OCI-LY1 (cell line): ENCODE measurements around the gene ALKBH2.

ENCODE experiments used
- H2AFZ ChIP-seq: fragments of 200-600 bp; sonication (generic), shearing (Covaris generic); 2 replicates; pipeline ENCODE4 v1.6.0; 2014; ENCODE audit warnings: antibody characterized with exemption, mild to moderate bottlenecking, low read length
- H3F3A ChIP-seq: fragments of 200-600 bp; sonication (generic), shearing (Covaris generic); 2 replicates; pipeline ENCODE4 v1.6.0; 2014; ENCODE audit warnings: mild to moderate bottlenecking, antibody characterized with exemption, low read length, moderate library complexity; ENCODE audit not compliant: insufficient read depth
- H3K27ac ChIP-seq: fragments of 200-600 bp; sonication (generic); 2 replicates; pipeline ENCODE4 v1.5.1; 2014; ENCODE audit warnings: low read length, mixed run types, mild to moderate bottlenecking, low read depth; ENCODE audit not compliant: poor library complexity, severe bottlenecking
- H3K27me3 ChIP-seq: fragments of 200-600 bp; sonication (generic); 2 replicates; pipeline ENCODE4 v1.6.0; 2014; ENCODE audit warnings: antibody characterized with exemption, mild to moderate bottlenecking, low read length, moderate library complexity; ENCODE audit not compliant: insufficient read depth
- H3K36me3 ChIP-seq: fragments of 200-600 bp; sonication (generic); 2 replicates; pipeline ENCODE4 v1.6.1; 2014; ENCODE audit warnings: mild to moderate bottlenecking, antibody characterized with exemption, low read length, moderate library complexity, mixed read lengths; ENCODE audit not compliant: insufficient read depth
- H3K4me1 ChIP-seq: fragments of 200-600 bp; sonication (generic); 2 replicates; pipeline ENCODE4 v1.5.1; 2014; ENCODE audit warnings: mild to moderate bottlenecking, low read length, moderate library complexity; ENCODE audit not compliant: insufficient read depth, severe bottlenecking
- H3K4me2 ChIP-seq: fragments of 200-600 bp; sonication (generic), shearing (Covaris generic); 2 replicates; pipeline ENCODE4 v1.6.1; 2014; ENCODE audit warnings: low read length
- H3K4me3 ChIP-seq: fragments of 200-600 bp; sonication (generic); 2 replicates; pipeline ENCODE4 v1.5.1; 2014; ENCODE audit warnings: low read length, low read depth, mild to moderate bottlenecking, mixed read lengths; ENCODE audit not compliant: poor library complexity, severe bottlenecking
- H3K79me2 ChIP-seq: fragments of 200-600 bp; shearing (Covaris generic); 2 replicates; pipeline ENCODE4 v1.6.1; 2016; ENCODE audit warnings: mixed run types, low read length, mixed read lengths; ENCODE audit not compliant: insufficient read depth
- H3K9ac ChIP-seq: fragments of 200-600 bp; sonication (generic), shearing (Covaris generic); 2 replicates; pipeline ENCODE4 v1.6.1; 2014; ENCODE audit warnings: mild to moderate bottlenecking, low read length, mixed read lengths
- H3K9me2 ChIP-seq: fragments of 200-600 bp; sonication (generic), shearing (Covaris generic); 2 replicates; pipeline ENCODE4 v1.6.1; 2014; ENCODE audit warnings: low read depth, mild to moderate bottlenecking, low read length, mixed read lengths
- H3K9me3 ChIP-seq: fragments of 200-600 bp; shearing (Covaris generic); 2 replicates; pipeline ENCODE4 v1.6.1; 2014; ENCODE audit warnings: low read length, mixed read lengths
- H4K20me1 ChIP-seq: fragments of 200-600 bp; sonication (generic), shearing (Covaris generic); 2 replicates; pipeline ENCODE4 v1.6.0; 2016; ENCODE audit warnings: mild to moderate bottlenecking, low read length; ENCODE audit not compliant: insufficient read depth
- EZH2 ChIP-seq: fragments of 200-600 bp; sonication (generic), shearing (Covaris generic); IDR thresholded peaks from 2 replicates; pipeline ENCODE4 v1.8.0; 2017; ENCODE audit warnings: borderline replicate concordance, mixed run types, mild to moderate bottlenecking, antibody characterized with exemption, low read length, moderate library complexity, mixed read lengths
- TF ChIP-seq, protein P1 (sequence below): fragments of 200-600 bp; sonication (generic), shearing (Covaris generic); IDR thresholded peaks from 2 replicates; pipeline ENCODE4 v1.5.1; 2017; ENCODE audit warnings: mild to moderate bottlenecking, antibody characterized with exemption, low read length, moderate library complexity, mixed read lengths

ALKBH2 gene

DNA sequence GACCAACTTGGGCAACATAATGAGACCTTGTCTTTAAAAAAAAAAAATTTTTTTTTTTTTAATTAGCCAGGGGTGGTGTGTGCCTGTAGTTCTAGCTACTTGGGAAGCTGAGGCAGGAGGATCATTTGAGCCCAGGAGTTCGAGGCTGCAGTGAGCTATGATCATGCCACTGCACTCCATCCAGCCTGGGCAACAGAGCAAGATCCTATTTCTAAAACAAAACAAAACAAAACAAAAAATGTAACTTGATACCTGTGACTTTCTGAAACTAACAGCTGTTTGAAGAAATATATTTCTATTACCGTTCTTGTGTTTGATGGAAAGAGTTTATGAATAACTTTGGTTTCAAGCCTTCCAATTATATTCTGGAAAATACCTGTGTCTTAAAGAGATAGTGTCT, 21.4 kb upstream of the ALKBH2 start:
- Histone ChIP-seq H3K27ac (no peak overlapping the region), H3K4me1 (no peaks in the 10 kb centered on the region), H2AFZ (no peak overlapping the region), H3K79me2 (no peaks in the 10 kb centered on the region), H3F3A (no peaks in the 10 kb centered on the region), H3K9ac (no peak overlapping the region), H3K4me3 (no peak overlapping the region), H3K9me3 (no peaks in the 10 kb centered on the region), H3K36me3 (peaks cover 3% of the 10 kb centered on the region; the same call in 1 of the 2 replicates), H3K27me3 (no peaks in the 10 kb centered on the region), H4K20me1 (no peaks in the 10 kb centered on the region), H3K9me2 (no peaks in the 10 kb centered on the region), H3K4me2 (no peak overlapping the region)
- no peak for TF ChIP-seq EZH2
- TF ChIP-seq, protein P1, sequence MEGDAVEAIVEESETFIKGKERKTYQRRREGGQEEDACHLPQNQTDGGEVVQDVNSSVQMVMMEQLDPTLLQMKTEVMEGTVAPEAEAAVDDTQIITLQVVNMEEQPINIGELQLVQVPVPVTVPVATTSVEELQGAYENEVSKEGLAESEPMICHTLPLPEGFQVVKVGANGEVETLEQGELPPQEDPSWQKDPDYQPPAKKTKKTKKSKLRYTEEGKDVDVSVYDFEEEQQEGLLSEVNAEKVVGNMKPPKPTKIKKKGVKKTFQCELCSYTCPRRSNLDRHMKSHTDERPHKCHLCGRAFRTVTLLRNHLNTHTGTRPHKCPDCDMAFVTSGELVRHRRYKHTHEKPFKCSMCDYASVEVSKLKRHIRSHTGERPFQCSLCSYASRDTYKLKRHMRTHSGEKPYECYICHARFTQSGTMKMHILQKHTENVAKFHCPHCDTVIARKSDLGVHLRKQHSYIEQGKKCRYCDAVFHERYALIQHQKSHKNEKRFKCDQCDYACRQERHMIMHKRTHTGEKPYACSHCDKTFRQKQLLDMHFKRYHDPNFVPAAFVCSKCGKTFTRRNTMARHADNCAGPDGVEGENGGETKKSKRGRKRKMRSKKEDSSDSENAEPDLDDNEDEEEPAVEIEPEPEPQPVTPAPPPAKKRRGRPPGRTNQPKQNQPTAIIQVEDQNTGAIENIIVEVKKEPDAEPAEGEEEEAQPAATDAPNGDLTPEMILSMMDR, result no peak

DNA sequence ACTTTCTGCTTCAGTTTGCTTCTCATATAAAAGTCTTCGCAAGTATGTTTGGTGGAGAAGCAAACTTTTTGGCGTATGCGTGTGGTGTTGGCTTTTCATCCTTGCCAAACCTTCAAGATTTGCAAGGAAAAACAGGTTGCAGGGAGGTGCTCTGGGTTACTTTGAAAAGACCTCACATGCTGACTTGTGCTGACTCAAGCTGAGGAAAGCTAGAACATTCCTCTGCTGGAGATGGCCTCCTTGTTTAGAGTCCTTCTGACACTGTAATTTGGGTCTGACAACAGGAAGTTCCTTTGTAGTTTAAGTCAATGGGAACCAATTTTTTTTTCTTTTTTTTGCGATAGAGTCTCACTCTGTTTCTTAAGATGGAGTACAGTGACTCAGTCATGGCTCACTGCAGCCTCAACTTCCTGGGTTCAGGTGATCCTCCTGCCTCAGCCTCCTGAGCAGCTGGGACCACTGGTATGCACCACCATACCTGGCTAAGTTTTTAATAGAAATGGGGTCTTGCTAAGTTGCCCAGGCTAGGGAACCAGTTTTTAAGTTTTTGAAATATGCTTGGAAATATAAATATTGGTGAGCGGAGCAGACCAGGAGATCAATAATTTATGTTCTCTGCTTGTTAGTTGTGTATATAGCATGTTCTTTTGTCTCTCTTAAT, 20.5 kb upstream of the ALKBH2 start:
- H3K4me1 ChIP-seq, result no peaks in the 10 kb centered on the region
- H3K27ac ChIP-seq, result no peak overlapping the region
- no peaks in the 10 kb centered on the region for H3F3A ChIP-seq
- H3K9me2 ChIP-seq, result no peaks in the 10 kb centered on the region
- H3K4me2 ChIP-seq, result no peak overlapping the region
- no peaks in the 10 kb centered on the region for H3K27me3 ChIP-seq
- no peaks in the 10 kb centered on the region for H3K79me2 ChIP-seq
- TF ChIP-seq EZH2, result no peak
- TF ChIP-seq, protein P1, result no peak
- no peak overlapping the region for H3K4me3 ChIP-seq
- H3K36me3 ChIP-seq, result peaks cover 7% of the 10 kb centered on the region
- H3K9me3 ChIP-seq, result no peaks in the 10 kb centered on the region
- no peak overlapping the region for H2AFZ ChIP-seq
- H3K9ac ChIP-seq, result no peak overlapping the region
- H4K20me1 ChIP-seq, result no peaks in the 10 kb centered on the region

DNA sequence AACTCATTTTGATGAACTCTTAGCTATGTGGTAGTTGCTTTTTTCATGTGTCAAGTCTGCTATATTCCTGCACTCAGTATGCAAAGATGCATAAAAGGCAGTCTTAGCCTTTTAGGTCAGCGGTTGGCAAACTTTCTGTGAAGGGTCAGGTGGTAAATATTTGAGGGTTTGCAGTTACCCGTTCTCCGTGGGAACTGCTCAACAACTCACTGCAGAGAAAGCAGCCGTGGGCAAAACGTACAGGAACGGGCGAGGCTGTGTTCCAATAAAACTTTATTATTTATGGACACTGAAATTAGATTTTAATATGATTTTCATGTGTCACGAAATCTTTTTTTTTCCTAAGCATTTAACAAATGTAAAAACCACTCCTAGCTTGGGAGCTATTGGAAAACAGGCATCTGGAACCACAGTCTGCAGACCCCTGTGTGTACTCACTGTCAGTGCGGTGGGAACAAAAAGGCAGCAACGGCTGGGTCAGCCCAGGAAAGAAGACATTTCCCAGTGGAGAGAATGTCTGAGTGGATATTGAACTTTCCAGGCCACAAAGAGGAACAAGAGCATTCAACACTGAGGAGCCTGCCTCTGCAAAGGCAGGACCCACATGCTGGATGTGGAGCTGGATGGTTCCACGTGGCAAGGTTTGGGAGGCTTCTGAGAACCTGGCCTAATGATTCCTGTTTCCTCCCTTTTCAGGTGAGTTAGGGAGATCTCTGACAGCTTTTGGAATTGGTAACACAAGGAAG, 19.6 kb upstream of the ALKBH2 start:
- Histone ChIP-seq H3K4me3 (no peak overlapping the region), H3K36me3 (peaks cover 9% of the 10 kb centered on the region), H2AFZ (no peak overlapping the region), H3K79me2 (no peaks in the 10 kb centered on the region), H3K27me3 (no peaks in the 10 kb centered on the region), H4K20me1 (no peaks in the 10 kb centered on the region), H3F3A (no peaks in the 10 kb centered on the region), H3K4me2 (no peak overlapping the region), H3K27ac (no peak overlapping the region), H3K9me2 (no peaks in the 10 kb centered on the region), H3K4me1 (no peaks in the 10 kb centered on the region), H3K9ac (no peak overlapping the region), H3K9me3 (no peaks in the 10 kb centered on the region)
- TF ChIP-seq, protein P1, result no peak
- TF ChIP-seq EZH2, result no peak
